Keratinocyte (primary cell): Measurements from ENCODE around the gene RABGEF1. TPM values are rescaled to one million over a fixed set of nuclear protein-coding genes. Genes with fewer than 3 reads are reported as not detected.
"Not testable (repeated sequence)": the region's sequence is repeated elsewhere in the genome, so short reads cannot be mapped to it uniquely, and the experiment has no call there.

ENCODE experiments used
- DNase-seq: peaks from one replicate; pipeline ENCODE4 v3.0.0-alpha.2; 2011; ENCODE audit warnings: low read depth, missing footprints, low spot score
- FAIRE-seq: peaks from 2 replicates; lab custom pipeline; 2011; peaks lifted over from hg19 to GRCh38; lab: Jason Lieb, UNC
- H2AFZ ChIP-seq: 2 replicates; pipeline ENCODE4 v1.6.0; 2012; ENCODE audit warnings: low read length, control low read depth, inconsistent platforms; ENCODE audit not compliant: control insufficient read depth
- H3K27ac ChIP-seq: 2 replicates; pipeline ENCODE4 v1.5.1; 2011; ENCODE audit warnings: low read length; ENCODE audit not compliant: control insufficient read depth, insufficient read depth
- H3K27me3 ChIP-seq: 3 replicates; pipeline ENCODE4 v1.6.0; 2011; ENCODE audit warnings: low read length; ENCODE audit not compliant: control insufficient read depth, insufficient read depth; ENCODE audit errors: extremely low read depth
- H3K36me3 ChIP-seq, 2 experiments: 2 replicates in 1 of 2; 3 replicates in 1 of 2; pipeline ENCODE4 v1.5.1; 2011; ENCODE audit warnings: low read length in 2 of 2, mild to moderate bottlenecking in 1 of 2; ENCODE audit not compliant: control insufficient read depth in 2 of 2, insufficient read depth in 2 of 2; ENCODE audit errors: extremely low read depth in 1 of 2
- H3K4me1 ChIP-seq: 3 replicates; pipeline ENCODE4 v1.5.1; 2011; ENCODE audit warnings: low read length; ENCODE audit not compliant: control insufficient read depth, insufficient read depth; ENCODE audit errors: extremely low read depth
- H3K4me2 ChIP-seq: 3 replicates; pipeline ENCODE4 v1.6.0; 2011; ENCODE audit warnings: low read depth, low read length; ENCODE audit not compliant: control insufficient read depth, insufficient read depth; ENCODE audit errors: extremely low read depth
- H3K4me3 ChIP-seq, 3 experiments: fragments of 200-600 bp in 1 of 3; sonication (generic) in 1 of 3; 2 replicates in 2 of 3; 3 replicates in 1 of 3; pipeline ENCODE4 v1.5.1; 2011 to 2016; ENCODE audit warnings: low read length in 3 of 3, mild to moderate bottlenecking in 3 of 3, control low read depth in 2 of 3, inconsistent platforms in 1 of 3, low read depth in 1 of 3, mixed read lengths in 1 of 3, mixed run types in 1 of 3, moderate library complexity in 1 of 3; ENCODE audit not compliant: control insufficient read depth in 2 of 3, insufficient read depth in 2 of 3; ENCODE audit errors: extremely low read depth in 1 of 3
- H3K79me2 ChIP-seq: 2 replicates; pipeline ENCODE4 v1.6.0; 2012; ENCODE audit warnings: low read length; ENCODE audit not compliant: control insufficient read depth, insufficient read depth
- H3K9ac ChIP-seq: 3 replicates; pipeline ENCODE4 v1.6.0; 2011; ENCODE audit warnings: low read length; ENCODE audit not compliant: control insufficient read depth, insufficient read depth; ENCODE audit errors: extremely low read depth
- H3K9me1 ChIP-seq: 3 replicates; pipeline ENCODE4 v1.6.0; 2011; ENCODE audit warnings: low read length; ENCODE audit not compliant: control insufficient read depth, insufficient read depth; ENCODE audit errors: extremely low read depth
- H3K9me3 ChIP-seq: 2 replicates; pipeline ENCODE4 v1.5.1; 2012; ENCODE audit warnings: low read depth, low read length; ENCODE audit not compliant: control insufficient read depth
- H4K20me1 ChIP-seq: 3 replicates; pipeline ENCODE4 v1.6.0; 2011; ENCODE audit warnings: low read length; ENCODE audit not compliant: control insufficient read depth, insufficient read depth; ENCODE audit errors: extremely low read depth
- CTCF ChIP-seq, 3 experiments: IDR thresholded peaks in 1 of 3; conservative IDR thresholded peaks in 1 of 3; optimal IDR thresholded peaks in 1 of 3; 2 replicates in 2 of 3; 3 replicates in 1 of 3; pipeline versions ENCODE3 to v1.5.1; 2011; ENCODE audit warnings: low read length in 3 of 3, mild to moderate bottlenecking in 3 of 3, moderate library complexity in 2 of 3, control low read depth in 1 of 3, inconsistent platforms in 1 of 3; ENCODE audit not compliant: insufficient read depth in 2 of 3; ENCODE audit errors: extremely low read depth in 1 of 3
- EZH2 ChIP-seq: IDR thresholded peaks from one replicate; pipeline ENCODE4 v1.6.1; 2012; ENCODE audit warnings: inconsistent platforms, mild to moderate bottlenecking, low read length, moderate library complexity
- dilution Hi-C: fragments of 300-500 bp; cut with MboI; formaldehyde crosslinking; loops from one replicate; pipeline ENCODE4 v1.7.0; 2020; ENCODE audit warnings: low sequenced_read_pairs; ENCODE audit not compliant: extremely low pct_ligation_motif_present
- polyA plus RNA-seq, 5 experiments: library from polyadenylated mRNA; depleted of rRNA in 3 of 5; stranded (reverse) in 3 of 5; stranded (forward) in 1 of 5; unstranded in 1 of 5; fragments of >200 nt; gene quantifications; 1 replicate in 1 of 5; 2 replicates in 3 of 5; 3 replicates in 1 of 5; pipeline versions ENCODE4 v1.2.1 to v1.2.3, GENCODE V29; 2011 to 2012; ENCODE audit warnings: missing spikeins in 2 of 5, low read depth in 1 of 5, low replicate concordance in 1 of 5

RABGEF1 gene
- polyA plus RNA-seq, 1 donor (not counting 4 experiments of a cell fraction or from before 2014, with no cell fraction given), result 58.2 TPM

DNA sequence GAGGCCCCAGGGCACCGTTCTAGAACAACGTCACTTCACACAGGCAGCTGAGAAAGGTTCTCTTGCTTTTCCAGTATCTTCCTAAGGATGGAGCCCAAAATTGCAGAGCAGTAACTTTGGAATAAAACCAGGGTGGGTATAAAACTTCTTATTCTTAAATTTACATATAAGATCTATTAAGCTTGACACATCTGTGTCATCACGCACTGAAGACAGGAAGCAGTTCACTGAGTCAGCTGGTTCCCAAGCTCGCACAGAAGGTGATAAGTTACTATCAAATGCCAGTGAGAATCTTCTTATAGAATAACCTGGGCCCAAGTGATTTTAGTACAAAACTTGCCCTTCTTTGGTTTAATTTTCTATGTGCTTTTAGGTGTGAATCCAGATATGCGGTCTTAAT lies 70.2 kb downstream of the RABGEF1 start:
- Histone ChIP-seq H3K9me1 (no peaks in the 10 kb centered on the region), H3K9me3 (no peaks in the 10 kb centered on the region), H3K9ac (no peak overlapping the region), H3K27ac (no peak overlapping the region), H3K4me1 (no peaks in the 10 kb centered on the region), H3K79me2 (no peaks in the 10 kb centered on the region), H2AFZ (no peak overlapping the region), H3K36me3 (peaks cover 30 to 39% of the 10 kb centered on the region in 2 experiments), H3K27me3 (no peaks in the 10 kb centered on the region), H3K4me2 (no peak overlapping the region), H3K4me3 (no peak overlapping the region), H4K20me1 (no peaks in the 10 kb centered on the region)
- dilution Hi-C loops, result no loop called here
- DNase-seq (no peak), FAIRE-seq (no peak)
- TF ChIP-seq CTCF (optimal IDR thresholded peaks at IDR 0.05 in 1 of 3, IDR thresholded peaks at IDR 0.05 in 1 of 3, conservative IDR thresholded peaks at IDR 0.05 in 1 of 3; ENCODE audit: extremely low read depth in 1 of 3, insufficient read depth in 2 of 3, low read length in 3 of 3) (no peak), EZH2 (no peak)

GRCh38 chr7:66815186-66815875 lies 74.8 kb downstream of the RABGEF1 start:
- H3K79me2 ChIP-seq, FAIRE-seq, H3K9ac ChIP-seq, H2AFZ ChIP-seq, dilution Hi-C loops, DNase-seq, H3K4me2 ChIP-seq, H3K9me3 ChIP-seq, H3K27me3 ChIP-seq, H3K4me1 ChIP-seq, H3K9me1 ChIP-seq, H3K4me3 ChIP-seq, H4K20me1 ChIP-seq, H3K27ac ChIP-seq: not testable (repeated sequence)
- peaks cover 4 to 14% of the 10 kb centered on the region in 2 experiments for H3K36me3 ChIP-seq

GRCh38 chr7:66815951-66816350 lies 75.4 kb downstream of the RABGEF1 start:
- TF ChIP-seq CTCF (optimal IDR thresholded peaks at IDR 0.05 in 1 of 3, IDR thresholded peaks at IDR 0.05 in 1 of 3, conservative IDR thresholded peaks at IDR 0.05 in 1 of 3; ENCODE audit: extremely low read depth in 1 of 3, insufficient read depth in 2 of 3, low read length in 3 of 3) (no peak), EZH2 (no peak)
- FAIRE-seq (no peak), DNase-seq (no peak)
- dilution Hi-C loops, result no loop called here
- Histone ChIP-seq H3K79me2 (no peaks in the 10 kb centered on the region), H3K27me3 (no peaks in the 10 kb centered on the region), H3K4me1 (peaks cover 3% of the 10 kb centered on the region), H3K4me3 (no peak overlapping the region), H3K36me3 (peaks cover 0 to 11% of the 10 kb centered on the region in 2 experiments), H3K9ac (no peak overlapping the region), H3K9me1 (no peaks in the 10 kb centered on the region), H4K20me1 (no peaks in the 10 kb centered on the region), H2AFZ (no peak overlapping the region), H3K27ac (no peak overlapping the region), H3K4me2 (no peak overlapping the region), H3K9me3 (no peaks in the 10 kb centered on the region)

DNA sequence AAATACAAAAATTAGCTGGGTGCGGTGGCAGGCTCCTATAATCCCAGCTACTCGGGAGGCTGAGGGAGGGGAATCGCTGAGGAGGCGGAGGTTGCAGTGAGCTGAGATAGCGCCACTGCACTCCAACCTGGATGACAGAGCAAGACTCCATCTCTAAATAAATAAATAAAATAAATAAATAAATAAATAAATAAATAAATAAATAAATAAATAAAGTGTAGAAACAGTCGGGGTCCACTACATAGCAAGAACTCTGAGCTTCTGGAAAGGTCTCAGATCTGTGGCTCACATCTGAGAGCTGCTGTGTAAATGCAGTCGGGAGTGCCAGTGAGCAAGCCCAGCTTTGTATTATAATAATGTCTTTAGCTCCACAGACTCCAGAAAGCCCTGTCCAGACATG lies 76.1 kb downstream of the RABGEF1 start:
- H3K4me3 ChIP-seq, H3K36me3 ChIP-seq, dilution Hi-C loops, H3K27ac ChIP-seq, DNase-seq, H3K9ac ChIP-seq, FAIRE-seq, H4K20me1 ChIP-seq, H3K4me2 ChIP-seq, H3K9me3 ChIP-seq, H3K4me1 ChIP-seq, H3K9me1 ChIP-seq, H3K27me3 ChIP-seq, H2AFZ ChIP-seq, H3K79me2 ChIP-seq: not testable (repeated sequence)
